Measurements from ENCODE around the gene PIKFYVE.
"Not testable (repeated sequence)": the region's sequence is repeated elsewhere in the genome, so short reads cannot be mapped to it uniquely, and the experiment has no call there.

Gene PIKFYVE, protein sequence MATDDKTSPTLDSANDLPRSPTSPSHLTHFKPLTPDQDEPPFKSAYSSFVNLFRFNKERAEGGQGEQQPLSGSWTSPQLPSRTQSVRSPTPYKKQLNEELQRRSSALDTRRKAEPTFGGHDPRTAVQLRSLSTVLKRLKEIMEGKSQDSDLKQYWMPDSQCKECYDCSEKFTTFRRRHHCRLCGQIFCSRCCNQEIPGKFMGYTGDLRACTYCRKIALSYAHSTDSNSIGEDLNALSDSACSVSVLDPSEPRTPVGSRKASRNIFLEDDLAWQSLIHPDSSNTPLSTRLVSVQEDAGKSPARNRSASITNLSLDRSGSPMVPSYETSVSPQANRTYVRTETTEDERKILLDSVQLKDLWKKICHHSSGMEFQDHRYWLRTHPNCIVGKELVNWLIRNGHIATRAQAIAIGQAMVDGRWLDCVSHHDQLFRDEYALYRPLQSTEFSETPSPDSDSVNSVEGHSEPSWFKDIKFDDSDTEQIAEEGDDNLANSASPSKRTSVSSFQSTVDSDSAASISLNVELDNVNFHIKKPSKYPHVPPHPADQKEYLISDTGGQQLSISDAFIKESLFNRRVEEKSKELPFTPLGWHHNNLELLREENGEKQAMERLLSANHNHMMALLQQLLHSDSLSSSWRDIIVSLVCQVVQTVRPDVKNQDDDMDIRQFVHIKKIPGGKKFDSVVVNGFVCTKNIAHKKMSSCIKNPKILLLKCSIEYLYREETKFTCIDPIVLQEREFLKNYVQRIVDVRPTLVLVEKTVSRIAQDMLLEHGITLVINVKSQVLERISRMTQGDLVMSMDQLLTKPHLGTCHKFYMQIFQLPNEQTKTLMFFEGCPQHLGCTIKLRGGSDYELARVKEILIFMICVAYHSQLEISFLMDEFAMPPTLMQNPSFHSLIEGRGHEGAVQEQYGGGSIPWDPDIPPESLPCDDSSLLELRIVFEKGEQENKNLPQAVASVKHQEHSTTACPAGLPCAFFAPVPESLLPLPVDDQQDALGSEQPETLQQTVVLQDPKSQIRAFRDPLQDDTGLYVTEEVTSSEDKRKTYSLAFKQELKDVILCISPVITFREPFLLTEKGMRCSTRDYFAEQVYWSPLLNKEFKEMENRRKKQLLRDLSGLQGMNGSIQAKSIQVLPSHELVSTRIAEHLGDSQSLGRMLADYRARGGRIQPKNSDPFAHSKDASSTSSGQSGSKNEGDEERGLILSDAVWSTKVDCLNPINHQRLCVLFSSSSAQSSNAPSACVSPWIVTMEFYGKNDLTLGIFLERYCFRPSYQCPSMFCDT (N-terminal part only)

DNA sequence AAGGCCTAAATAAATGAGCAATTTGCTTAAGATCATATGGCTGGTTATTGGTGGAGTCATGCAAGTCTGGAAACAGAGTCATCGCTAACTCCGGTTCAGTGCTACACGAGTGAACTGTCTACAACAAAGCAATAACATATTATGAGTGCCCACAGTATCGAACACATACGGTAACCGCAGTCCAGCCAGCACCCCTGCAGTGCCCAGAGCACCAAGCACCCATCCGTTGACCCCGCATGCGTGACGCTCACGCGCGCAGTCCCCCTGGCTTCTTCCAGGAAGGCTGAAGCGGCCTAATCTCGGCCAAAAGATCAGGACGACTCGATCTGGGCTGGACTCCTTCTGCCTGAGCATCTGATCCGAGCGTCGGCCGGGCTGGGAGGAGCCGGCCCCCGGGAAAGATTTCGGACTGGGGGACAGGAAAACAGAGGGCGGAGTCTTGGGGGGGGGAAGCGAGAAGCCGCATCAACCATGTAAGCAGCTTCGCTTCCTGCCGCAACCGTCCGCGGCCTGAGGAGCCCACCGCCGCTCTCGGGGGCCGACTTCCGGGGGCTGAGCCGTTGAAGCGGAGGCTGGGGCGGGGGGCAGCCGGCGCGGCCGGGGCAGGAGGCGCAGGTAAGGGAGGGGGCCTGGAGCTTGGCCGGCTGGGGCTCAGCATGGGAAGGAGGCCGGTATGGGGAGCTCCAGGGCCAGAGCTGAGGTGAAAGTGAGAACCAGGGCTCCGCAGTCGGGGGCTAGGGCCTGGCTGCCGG lies at the start of gene PIKFYVE:
Gene PIKFYVE, plus strand, starts transcription at position 455 of the 752 bp plus-strand sequence. CDS start 5,265 bp downstream, outside the sequence.
- DNase-seq, result peak; percentile 97

DNA sequence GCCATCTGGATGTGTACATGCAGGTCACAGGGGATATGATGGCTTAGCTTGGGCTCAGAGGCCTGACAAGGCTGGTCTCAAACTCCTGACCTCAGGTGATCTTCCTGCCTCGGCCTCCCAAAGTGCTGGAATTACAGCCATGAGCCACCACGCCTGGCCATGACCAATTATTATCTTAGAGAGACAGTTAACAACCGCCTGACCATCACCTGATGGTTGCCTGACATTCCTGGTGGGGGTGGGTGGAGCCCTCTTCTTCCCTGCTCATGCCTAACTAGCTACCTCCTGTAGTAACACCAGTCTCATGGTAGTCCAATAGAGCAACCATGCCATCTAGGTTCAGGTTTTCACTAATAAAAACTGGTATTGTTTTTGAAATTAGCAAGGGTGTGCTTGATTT lies 44.2 kb upstream of the PIKFYVE start:
- not testable (repeated sequence) for DNase-seq

DNA sequence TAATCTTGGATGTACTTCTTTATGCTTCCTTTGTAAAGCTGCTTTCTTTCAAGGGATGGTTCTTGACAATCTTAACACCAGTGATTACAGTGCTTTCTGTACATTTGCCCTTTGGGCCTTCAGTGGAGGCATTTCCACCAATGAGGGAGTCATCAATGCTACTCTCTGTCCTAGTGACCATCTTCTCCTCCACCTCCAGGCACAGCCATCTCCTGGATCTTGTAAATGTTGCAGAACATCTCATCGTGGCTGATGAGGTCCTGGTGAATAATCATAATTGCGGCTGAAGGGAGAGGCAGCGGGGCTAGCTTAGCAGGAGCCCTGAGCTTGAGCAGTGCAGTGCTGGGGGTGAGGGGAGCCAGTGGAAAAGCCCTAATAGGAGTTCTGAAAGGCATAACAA lies 43.7 kb upstream of the PIKFYVE start:
- no peak for DNase-seq

DNA sequence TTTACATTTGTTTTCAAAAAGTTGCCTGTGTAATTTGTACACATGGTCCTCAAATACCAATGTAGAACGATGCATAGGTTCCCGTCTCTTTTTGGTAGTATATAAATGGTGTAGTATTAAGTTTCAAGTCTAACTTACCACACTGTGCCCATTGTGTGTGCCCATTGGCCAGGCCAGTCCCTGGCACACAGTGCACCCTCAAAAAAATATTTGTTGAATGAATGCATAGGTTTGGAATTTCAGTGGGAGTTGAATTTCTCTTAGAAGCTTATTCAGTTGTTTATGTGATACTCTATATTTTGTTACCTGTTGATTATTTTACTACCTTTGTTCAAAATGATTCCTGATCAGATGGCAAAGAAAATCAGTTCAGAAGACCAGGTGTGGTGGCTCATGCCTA lies 41.3 kb upstream of the PIKFYVE start:
- DNase-seq, result no peak

DNA sequence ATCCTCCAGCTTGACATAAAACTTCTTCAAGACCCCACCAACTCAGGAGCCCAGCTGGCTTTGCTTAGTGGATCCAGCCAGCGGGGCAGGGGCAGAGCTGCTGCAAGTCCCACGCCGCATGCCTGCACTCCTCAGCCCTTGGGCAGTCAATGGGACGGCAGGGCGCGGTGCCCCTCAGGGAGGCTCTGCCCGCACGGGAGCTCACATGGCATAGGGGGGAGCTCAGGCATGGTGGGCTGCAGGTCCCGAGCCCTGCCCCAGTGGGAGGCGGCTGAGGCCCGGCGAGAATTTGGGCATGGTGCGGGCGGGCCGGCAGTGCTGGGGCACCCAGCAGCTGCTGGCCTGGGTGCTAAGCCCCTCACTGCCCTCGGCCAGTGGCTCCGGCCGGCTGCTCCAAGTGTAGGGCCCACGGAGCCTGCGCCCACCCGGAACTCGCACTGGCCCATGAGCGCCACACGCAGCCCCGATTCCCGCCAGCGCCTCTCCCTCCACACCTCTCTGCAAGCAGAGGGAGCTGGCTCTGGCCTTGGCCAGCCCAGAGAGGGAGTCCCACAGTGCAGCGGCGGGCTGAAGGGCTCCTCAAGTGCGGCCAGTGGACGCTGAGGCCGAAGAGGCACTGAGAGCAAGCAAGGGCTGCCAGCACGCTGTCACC lies 38.3 kb upstream of the PIKFYVE start:
- DNase-seq, result no peak

DNA sequence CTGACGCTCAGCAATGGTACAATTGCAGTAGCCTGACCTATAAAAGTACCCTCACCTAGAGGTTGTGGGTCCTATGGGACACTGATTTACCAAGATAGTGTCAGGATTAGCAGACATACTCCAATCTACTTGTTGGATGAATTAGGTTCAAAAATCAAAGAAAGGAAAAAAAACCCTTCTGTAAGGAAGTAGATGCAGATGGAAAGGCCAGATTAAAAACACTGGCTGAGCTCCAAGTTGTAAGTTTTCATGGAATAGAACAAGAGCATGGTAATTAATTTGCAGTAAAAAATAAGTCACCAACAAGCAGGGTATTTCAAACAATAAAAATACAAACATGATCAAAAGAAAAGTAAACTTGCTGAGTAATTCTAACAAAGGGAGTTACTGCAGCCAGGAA lies 37.6 kb upstream of the PIKFYVE start:
- DNase-seq, result no peak

DNA sequence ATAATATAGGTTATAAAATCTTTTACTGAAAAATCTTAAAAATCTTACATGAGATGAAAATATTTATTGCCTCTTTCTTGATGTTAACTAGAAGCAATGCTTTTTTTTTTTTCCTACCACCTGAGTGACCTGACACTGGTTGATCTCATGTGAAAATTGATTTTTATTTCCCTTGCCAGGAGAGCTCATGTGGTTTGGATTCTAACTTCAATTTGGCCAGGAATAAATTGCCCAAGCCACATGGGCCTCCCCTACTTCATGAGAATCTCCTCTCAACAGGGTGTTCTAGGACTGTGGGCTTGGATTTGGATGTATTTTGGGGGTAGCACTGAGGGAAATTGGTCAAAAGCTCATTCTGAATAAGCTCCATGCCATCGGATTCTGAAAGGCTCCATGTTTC lies 31.3 kb upstream of the PIKFYVE start:
- no peak for DNase-seq

DNA sequence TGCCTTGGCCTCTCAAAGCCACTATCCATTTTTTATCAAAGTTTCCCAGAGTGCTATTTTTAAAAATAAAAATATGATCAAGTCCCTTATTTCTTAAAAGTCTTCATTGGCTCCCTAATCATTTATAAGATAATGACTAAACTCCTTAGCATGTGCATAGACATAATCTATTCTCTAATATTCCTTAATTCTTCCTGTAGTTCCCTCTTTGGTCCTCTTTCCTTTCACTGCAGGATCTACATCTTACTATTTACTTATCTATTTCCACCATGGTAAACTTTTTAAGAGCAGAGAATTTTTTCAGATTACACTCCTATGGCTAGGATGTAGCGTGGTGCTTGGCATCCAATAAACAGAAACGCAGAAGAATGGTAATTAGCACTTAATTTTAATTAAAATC lies 30.2 kb upstream of the PIKFYVE start:
- DNase-seq, result no peak

DNA sequence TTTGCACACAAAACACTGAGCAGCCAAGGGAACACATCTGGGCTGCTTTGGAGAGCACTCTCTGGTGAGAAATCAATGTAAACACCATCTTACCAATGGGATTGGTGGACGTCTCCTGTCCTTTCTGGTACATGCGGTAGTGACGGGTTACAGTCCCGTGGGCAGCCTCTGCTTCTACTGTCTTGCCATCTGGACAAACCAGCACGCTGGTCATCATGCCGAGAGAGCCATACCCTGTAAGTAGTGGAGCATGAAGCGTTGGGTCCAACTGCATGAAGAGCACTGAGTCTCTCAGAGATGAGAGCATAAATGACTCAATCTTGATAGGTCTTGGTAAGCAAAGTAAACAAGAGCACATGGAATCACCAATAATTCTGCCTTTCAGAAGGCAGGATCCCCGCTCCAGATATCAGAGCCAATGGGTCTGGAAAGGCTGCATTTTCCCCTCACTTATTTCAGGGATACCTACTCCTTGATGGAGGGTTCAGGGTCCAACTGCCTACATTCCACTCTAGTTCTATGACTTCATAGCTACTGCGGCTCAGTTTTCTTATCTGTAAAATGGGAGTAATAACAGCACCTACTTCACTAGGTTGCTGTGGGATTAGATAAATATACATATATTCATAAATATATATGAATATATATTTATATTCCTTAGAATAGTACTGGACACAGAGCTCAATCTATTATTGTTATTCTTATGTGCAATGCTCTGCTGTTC lies 26.1 kb upstream of the PIKFYVE start:
- no peak for DNase-seq

DNA sequence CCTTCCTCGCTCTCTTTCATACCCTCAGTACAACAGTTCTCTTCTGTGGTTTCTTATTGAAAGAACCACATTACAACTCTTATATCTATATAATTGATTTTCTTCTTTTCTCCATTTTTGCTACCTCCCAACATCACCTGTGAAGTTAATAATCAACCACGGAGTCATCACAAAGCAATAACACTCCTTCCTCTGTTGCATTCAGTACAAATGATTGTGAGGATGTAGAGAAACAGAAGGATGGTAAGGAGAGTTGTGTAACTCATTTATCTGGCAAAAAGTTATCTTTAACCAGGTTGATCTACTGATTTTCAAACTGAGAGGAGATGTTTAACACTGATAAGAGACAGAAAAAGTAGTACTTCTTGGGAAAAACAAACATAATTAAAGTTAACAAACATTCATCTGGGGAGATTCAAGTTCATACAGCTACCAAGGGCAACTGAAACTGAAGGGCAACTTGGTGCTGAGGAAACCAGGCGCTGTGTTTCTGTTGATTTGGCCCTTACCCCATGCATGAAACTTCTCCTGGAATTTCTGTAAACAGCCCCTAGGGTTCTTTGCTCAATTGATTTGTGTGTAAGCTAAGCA lies 25.3 kb upstream of the PIKFYVE start:
- no peak for DNase-seq

DNA sequence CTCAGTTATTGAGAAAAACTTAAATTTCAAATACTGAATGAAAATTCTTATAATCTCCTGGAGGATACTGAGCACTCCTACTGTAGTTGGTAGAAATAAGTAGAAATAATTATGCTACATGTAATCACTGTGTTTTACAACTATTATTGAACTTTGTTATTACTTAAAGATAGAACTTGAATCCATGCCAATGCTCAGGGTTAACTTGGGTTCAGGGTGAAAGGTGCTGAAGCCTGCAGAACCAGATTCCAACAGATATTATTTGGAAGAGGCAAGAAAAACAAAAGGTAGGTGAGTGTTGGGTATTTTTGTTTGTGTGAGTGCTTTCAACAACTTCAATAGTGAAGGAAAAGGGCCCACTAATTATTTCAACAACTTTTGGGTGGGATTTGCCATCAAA lies 21.6 kb upstream of the PIKFYVE start:
- DNase-seq, result no peak

DNA sequence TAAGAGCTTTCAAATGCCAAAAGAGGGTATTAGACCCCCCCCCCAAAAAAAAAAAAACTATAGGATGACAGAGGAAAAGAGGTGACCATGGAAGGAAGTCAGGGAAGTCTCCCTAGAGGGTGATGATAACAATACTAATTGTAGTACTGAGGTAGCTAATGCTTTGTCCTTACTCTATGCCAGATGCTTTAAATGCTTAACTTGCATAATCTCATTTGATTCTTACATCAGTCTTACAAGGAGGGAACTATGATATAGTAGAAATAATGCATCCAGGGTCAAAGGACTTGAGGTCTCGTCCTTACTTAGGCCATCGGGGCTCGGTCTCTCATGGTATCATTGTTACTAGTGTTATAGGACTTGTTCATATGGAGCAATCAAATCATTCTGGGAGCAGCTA lies 20.3 kb upstream of the PIKFYVE start:
- no peak for DNase-seq

DNA sequence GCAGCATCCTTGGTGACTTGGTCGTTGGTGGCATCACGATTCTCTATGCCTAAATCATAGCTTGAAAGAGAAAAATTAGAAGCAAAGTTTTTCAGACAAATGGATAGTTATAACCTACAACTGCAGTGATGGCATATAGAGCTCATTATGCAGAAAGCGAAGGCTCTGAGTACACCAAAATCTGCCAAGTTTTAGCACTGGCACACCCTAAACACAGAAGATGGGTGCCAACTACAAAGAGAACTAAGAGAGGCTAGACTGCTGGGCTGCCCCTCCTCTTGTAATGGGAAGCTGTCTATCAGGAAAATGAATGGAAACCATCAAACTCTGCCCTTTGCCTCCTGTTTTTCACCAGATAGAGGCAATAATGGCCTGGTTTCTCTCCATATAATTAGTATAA lies 17.5 kb upstream of the PIKFYVE start:
- no peak for DNase-seq

DNA sequence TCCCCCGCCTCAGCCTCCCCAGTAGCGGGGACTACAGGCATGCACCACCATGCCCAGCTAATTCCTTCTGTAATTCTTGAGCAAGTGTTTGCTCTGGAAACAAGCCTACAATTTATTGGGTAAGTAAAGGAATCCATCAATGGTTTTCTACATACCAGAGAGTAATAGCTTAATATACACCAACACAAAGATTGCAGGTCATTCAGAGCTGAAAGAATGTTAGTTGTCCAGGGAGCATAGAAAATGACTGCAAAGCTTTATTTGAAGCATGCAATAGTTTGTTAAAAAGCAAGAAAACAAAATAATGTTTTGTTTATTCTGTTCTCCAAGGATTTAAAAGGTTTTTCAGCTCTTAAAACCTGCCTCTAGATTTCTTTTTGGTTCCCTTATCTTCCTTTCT lies 16.8 kb upstream of the PIKFYVE start:
- no peak for DNase-seq

DNA sequence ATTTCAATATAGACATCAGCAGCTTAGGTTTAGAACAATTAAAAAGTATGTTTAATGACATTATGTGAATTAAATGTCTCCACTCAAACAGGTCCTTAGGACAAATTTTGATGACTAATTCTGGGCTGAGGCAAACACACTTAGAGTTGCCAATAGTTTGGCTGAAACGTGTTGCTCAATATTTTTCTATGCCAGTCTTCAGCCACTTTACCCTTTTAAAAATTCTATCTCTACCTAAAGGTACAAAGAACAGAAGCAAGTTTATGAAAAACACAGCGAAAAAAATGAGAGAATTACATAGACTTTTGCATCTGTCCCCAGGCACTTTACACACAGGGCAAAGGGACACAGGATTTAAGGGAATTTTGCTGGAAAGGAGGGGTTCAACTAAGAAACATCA lies 15.7 kb upstream of the PIKFYVE start:
- no peak for DNase-seq

DNA sequence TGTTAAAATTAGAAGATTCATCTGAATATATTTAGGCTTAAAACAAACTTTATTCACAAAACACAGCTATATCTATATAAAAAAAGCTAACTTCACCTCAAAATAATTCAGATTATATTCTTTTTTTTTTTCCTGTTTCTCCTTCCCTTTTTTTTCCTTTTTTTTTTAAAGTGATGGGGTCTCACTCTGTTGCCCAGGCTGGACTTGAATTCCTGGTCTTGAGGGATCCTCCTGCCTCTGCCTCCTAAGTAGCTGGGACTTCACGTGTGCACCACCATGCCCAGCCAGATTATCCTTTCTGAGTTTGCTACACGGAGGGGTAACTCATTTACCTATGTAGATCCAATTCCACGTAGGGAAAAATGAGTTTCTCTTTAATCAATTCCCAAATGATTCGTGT lies 15.0 kb upstream of the PIKFYVE start:
- DNase-seq, result no peak

DNA sequence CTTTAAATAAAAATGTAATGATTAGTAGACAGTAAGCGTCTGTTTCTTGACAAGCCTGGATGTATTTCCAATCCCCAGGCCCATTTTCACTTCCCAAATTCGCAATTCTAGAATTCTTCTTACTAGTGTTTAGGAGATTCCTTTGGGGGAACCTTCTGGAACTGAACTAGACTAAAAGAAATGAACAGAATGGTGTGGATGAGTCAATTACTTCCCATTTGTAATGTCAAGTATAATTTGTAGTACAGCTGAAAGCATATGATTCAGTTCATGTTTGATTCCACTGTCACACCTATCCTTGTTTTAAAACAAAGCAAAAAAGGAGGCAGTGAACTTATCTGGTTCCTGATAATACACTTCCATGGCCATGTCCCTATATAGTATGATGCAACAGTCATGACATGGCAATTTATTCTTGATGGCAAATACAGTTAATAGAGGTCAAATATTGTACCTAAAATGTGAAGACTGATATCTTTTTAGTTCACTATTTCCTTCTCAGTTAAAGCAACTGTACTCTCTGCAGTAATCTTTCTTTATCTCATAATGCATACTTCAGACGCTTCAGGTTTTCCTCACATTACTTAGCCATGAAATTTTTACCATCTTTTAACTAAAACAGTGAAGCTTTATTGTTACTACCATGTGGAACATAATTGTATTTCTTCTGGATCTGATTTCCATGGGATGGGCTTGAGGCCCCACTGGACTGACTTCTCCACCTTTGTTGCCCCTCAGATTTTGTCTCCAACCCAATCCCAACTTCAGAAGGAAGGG lies 13.2 kb upstream of the PIKFYVE start:
- DNase-seq, result no peak

DNA sequence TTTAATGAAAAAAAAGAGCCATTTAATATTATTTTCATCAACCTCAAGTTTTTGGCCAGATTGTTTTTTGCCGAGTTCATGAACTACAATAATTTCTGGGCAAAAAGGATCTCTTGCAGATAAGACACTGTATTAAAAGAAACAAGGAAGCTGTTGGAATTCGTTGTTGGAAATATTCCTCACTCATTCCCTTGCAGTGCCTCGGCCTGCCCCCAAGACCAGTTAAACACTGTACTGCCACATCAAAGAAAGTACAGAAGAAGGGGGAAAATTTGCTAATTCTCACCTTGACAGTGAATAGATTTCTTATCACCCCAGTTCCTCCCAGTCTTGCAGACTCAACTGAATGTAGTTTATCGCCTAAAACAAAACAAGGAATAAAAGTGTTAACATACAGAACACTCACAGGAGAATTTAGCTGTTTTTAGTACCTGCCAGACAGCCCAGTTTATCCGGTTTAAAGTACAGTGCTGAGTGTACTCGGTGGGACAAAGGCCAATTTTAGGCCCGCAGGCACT lies 12.4 kb upstream of the PIKFYVE start:
- DNase-seq, result no peak

DNA sequence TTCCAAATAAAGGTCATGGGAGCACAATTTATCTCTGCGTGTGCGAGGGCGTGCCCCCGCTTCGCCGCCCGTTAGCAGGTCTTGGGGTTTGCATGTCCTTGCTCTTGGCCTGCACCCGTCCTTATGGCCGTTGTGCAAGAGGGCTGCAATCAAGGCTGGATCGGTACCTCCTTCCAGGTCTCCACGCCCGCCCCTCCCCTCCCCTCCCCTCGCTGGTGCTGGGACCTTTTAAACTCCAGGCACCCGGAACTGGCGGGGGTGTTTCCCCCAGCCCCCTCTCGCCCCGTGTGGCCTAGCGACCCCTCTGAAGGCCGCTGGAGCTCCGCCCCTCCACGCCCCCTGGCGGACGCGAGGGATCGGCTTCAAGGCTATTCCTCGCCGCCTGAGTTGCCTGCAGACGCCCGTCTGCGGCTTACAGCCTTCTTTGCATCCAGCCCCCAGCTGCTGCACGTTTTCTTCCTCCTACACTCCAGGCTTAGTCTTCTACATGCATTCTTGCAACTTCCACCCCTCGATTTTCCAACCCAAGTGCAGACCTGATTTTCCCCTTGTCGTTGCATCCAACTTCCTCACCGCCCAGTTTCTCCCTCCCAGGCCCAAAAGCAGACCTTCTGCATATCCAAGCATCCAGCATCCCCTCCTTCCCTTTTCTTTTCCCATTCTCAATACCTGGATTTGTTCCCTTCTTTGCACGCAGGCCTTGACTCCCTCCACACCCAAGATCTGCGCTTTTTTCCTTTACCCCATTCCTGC lies 11.8 kb upstream of the PIKFYVE start:
- peak; percentile 86 for DNase-seq
